Measurements from ENCODE around the gene CEP112.
A peak's percentile ranks its signal among the peaks of the same experiment; 100 is the strongest.

CEP112 gene

GRCh38 chr17:66191593-66192377 lies at the start of gene CEP112:
Gene CEP112, minus strand, starts transcription at chr17:66192133.
- TF ChIP-seq ZNF274 (IDR thresholded peaks at IDR 0.05; ENCODE audit: low read depth, low read length): no peak
- peak within 1 kb of the TSS; percentile 70 for H3K4me3 ChIP-seq (ENCODE audit: low read length)

- no peak for TF ChIP-seq ZNF274 (IDR thresholded peaks at IDR 0.05; ENCODE audit: low read depth, low read length)
- no peak overlapping the region for H3K4me3 ChIP-seq (ENCODE audit: low read length)
These were observed 48.7 kb upstream of the CEP112 start for GRCh38 chr17:66240630-66241029.

- no peak for TF ChIP-seq ZNF274 (IDR thresholded peaks at IDR 0.05; ENCODE audit: low read depth, low read length)
- H3K4me3 ChIP-seq (ENCODE audit: low read length): no peak overlapping the region
These were observed 48.1 kb upstream of the CEP112 start for GRCh38 chr17:66240013-66240412.

GRCh38 chr17:66235377-66235994 lies 43.6 kb upstream of the CEP112 start:
- no peak for TF ChIP-seq ZNF274 (IDR thresholded peaks at IDR 0.05; ENCODE audit: low read depth, low read length)
- H3K4me3 ChIP-seq (ENCODE audit: low read length): no peak overlapping the region

- no peak overlapping the region for H3K4me3 ChIP-seq (ENCODE audit: low read length)
- no peak for TF ChIP-seq ZNF274 (IDR thresholded peaks at IDR 0.05; ENCODE audit: low read depth, low read length)
These were observed 42.7 kb upstream of the CEP112 start for GRCh38 chr17:66234611-66235010.

GRCh38 chr17:66233023-66233753 lies 41.3 kb upstream of the CEP112 start:
- H3K4me3 ChIP-seq (ENCODE audit: low read length): no peak overlapping the region
- TF ChIP-seq ZNF274 (IDR thresholded peaks at IDR 0.05; ENCODE audit: low read depth, low read length): no peak

GRCh38 chr17:66230922-66231591 lies 39.1 kb upstream of the CEP112 start:
- TF ChIP-seq ZNF274 (IDR thresholded peaks at IDR 0.05; ENCODE audit: low read depth, low read length): no peak
- H3K4me3 ChIP-seq (ENCODE audit: low read length): no peak overlapping the region

- TF ChIP-seq ZNF274 (IDR thresholded peaks at IDR 0.05; ENCODE audit: low read depth, low read length): no peak
These were observed 38.0 kb upstream of the CEP112 start for GRCh38 chr17:66229783-66230538.

GRCh38 chr17:66228887-66229782 lies 37.2 kb upstream of the CEP112 start, which contains the start of gene APOH:
Gene APOH, minus strand, starts transcription at chr17:66229415. Its CDS starts 36 bp downstream, at chr17:66229379.
- H3K4me3 ChIP-seq (ENCODE audit: low read length): no peak within 1 kb of the TSS
- TF ChIP-seq ZNF274 (IDR thresholded peaks at IDR 0.05; ENCODE audit: low read depth, low read length): no peak

More at GRCh38 chr17:66229783-66230538, 38.0 kb upstream of the CEP112 start:
- no peak overlapping the region for H3K4me3 ChIP-seq (ENCODE audit: low read length)

GRCh38 chr17:66227212-66228045 lies 35.5 kb upstream of the CEP112 start:
- no peak overlapping the region for H3K4me3 ChIP-seq (ENCODE audit: low read length)
- no peak for TF ChIP-seq ZNF274 (IDR thresholded peaks at IDR 0.05; ENCODE audit: low read depth, low read length)

GRCh38 chr17:66222798-66223350 lies 30.9 kb upstream of the CEP112 start:
- H3K4me3 ChIP-seq (ENCODE audit: low read length): no peak overlapping the region
- TF ChIP-seq ZNF274 (IDR thresholded peaks at IDR 0.05; ENCODE audit: low read depth, low read length): no peak
